Endothelial cell (in vitro differentiated cells): ENCODE measurements around the gene BATF3. TPM values are rescaled to one million over a fixed set of nuclear protein-coding genes. Genes with fewer than 3 reads are reported as not detected.

Experiments used
- DNase-seq: peaks from one replicate; pipeline ENCODE4 v3.0.0; 2021; ENCODE audit warnings: low spot score
- H3K27ac Mint-ChIP-seq: one replicate; pipeline ENCODE4 v1.8.0; 2021; ENCODE audit warnings: mixed read lengths, inconsistent platforms; ENCODE audit not compliant: unreplicated experiment
- H3K27me3 Mint-ChIP-seq: one replicate; pipeline ENCODE4 v1.8.0; 2021; ENCODE audit warnings: mild to moderate bottlenecking, moderate library complexity, mixed read lengths, inconsistent platforms; ENCODE audit not compliant: unreplicated experiment
- H3K36me3 Mint-ChIP-seq: one replicate; pipeline ENCODE4 v1.8.0; 2021; ENCODE audit warnings: mild to moderate bottlenecking, low read depth, mixed read lengths, inconsistent platforms; ENCODE audit not compliant: unreplicated experiment
- H3K4me1 Mint-ChIP-seq: one replicate; pipeline ENCODE4 v1.8.0; 2021; ENCODE audit warnings: mild to moderate bottlenecking, mixed read lengths, inconsistent platforms; ENCODE audit not compliant: unreplicated experiment
- H3K4me3 Mint-ChIP-seq: one replicate; pipeline ENCODE4 v1.8.0; 2021; ENCODE audit warnings: mild to moderate bottlenecking, mixed read lengths, inconsistent platforms; ENCODE audit not compliant: unreplicated experiment
- H3K9me3 Mint-ChIP-seq: one replicate; pipeline ENCODE4 v1.8.0; 2021; ENCODE audit warnings: mixed read lengths, inconsistent platforms; ENCODE audit not compliant: unreplicated experiment
- CTCF ChIP-seq: fragments of 200-600 bp; sonication (generic); IDR thresholded peaks from one replicate; pipeline ENCODE4 v1.5.0; 2021; ENCODE audit warnings: antibody characterized with exemption; ENCODE audit not compliant: unreplicated experiment
- long read RNA-seq: library from polyadenylated mRNA; unstranded; transcript quantifications from one replicate; pipeline ENCODE4 v2.0.0, GENCODE V29; 2020; ENCODE audit not compliant: unreplicated experiment
- total RNA-seq: library from RNA; stranded (reverse); fragmentation: NEBNext Ultra II Directional; extraction: Animal tissue kit (Norgen Biotek cat#: 25700); gene quantifications from one replicate; pipeline ENCODE4 v1.2.1, GENCODE V29; 2021; ENCODE audit not compliant: unreplicated experiment

The BATF3 gene
- total RNA-seq, result 0.54 TPM
- long read RNA-seq, result 0 reads

GRCh38 chr1:212699625-212700222, at the start of gene BATF3:
Gene BATF3 (minus strand): TSS chr1:212699840. CDS start chr1:212699762, 78 bp downstream.
- Mint-ChIP-seq H3K27ac (no peak within 1 kb of the TSS), H3K9me3 (no peaks in the 10 kb centered on the region), H3K27me3 (peaks cover 17% of the 10 kb centered on the region), H3K4me1 (peaks cover 10% of the 10 kb centered on the region), H3K36me3 (peaks cover 5% of the 10 kb centered on the region), H3K4me3 (peak within 1 kb of the TSS; percentile 72)
- no peak for TF ChIP-seq CTCF
- peak; percentile 14 for DNase-seq

- H3K9me3 Mint-ChIP-seq, result no peaks in the 10 kb centered on the region
- peaks cover 19% of the 10 kb centered on the region for H3K4me1 Mint-ChIP-seq
- DNase-seq, result no peak
- H3K27ac Mint-ChIP-seq, result no peak overlapping the region
- no peaks in the 10 kb centered on the region for H3K27me3 Mint-ChIP-seq
- TF ChIP-seq CTCF, result no peak
- H3K4me3 Mint-ChIP-seq, result no peak overlapping the region
- H3K36me3 Mint-ChIP-seq, result peaks cover 3% of the 10 kb centered on the region
Observed at GRCh38 chr1:212746546-212746945, 46.9 kb upstream of the BATF3 start.

- no peak overlapping the region for H3K4me3 Mint-ChIP-seq
- no peak for TF ChIP-seq CTCF
- no peaks in the 10 kb centered on the region for H3K27me3 Mint-ChIP-seq
- peaks cover 9% of the 10 kb centered on the region for H3K36me3 Mint-ChIP-seq
- H3K9me3 Mint-ChIP-seq, result no peaks in the 10 kb centered on the region
- no peak for DNase-seq
- H3K4me1 Mint-ChIP-seq, result peaks cover 17% of the 10 kb centered on the region
- H3K27ac Mint-ChIP-seq, result no peak overlapping the region
Observed at GRCh38 chr1:212745303-212745702, 45.7 kb upstream of the BATF3 start.

- no peaks in the 10 kb centered on the region for H3K27me3 Mint-ChIP-seq
- no peak for DNase-seq
- H3K4me3 Mint-ChIP-seq, result no peak overlapping the region
- no peaks in the 10 kb centered on the region for H3K9me3 Mint-ChIP-seq
- H3K36me3 Mint-ChIP-seq, result peaks cover 9% of the 10 kb centered on the region
- H3K4me1 Mint-ChIP-seq, result peaks cover 12% of the 10 kb centered on the region
- no peak for TF ChIP-seq CTCF
- peak overlapping the region; percentile 82 for H3K27ac Mint-ChIP-seq
Observed at GRCh38 chr1:212743901-212744475, 44.3 kb upstream of the BATF3 start.

- H3K9me3 Mint-ChIP-seq, result no peaks in the 10 kb centered on the region
- peaks cover 9% of the 10 kb centered on the region for H3K36me3 Mint-ChIP-seq
- no peak overlapping the region for H3K4me3 Mint-ChIP-seq
- H3K27me3 Mint-ChIP-seq, result peaks cover 1% of the 10 kb centered on the region
- no peak for TF ChIP-seq CTCF
- H3K4me1 Mint-ChIP-seq, result no peaks in the 10 kb centered on the region
- DNase-seq, result no peak
- no peak overlapping the region for H3K27ac Mint-ChIP-seq
Observed at GRCh38 chr1:212738330-212738729, 38.7 kb upstream of the BATF3 start.
